Spleen (tissue), 7 donors: ENCODE measurements around the gene PBXIP1.
"Not testable (repeated sequence)": the region's sequence is repeated elsewhere in the genome, so short reads cannot be mapped to it uniquely, and the experiment has no call there.

ENCODE experiments used
- CTCF ChIP-seq, 11 experiments: fragments of 200-600 bp in 7 of 11; fragments of 450-650 bp in 4 of 11; sonication (generic) in 4 of 11; IDR thresholded peaks in 8 of 11; conservative IDR thresholded peaks in 3 of 11; 1 replicate in 7 of 11; 2 replicates in 4 of 11; pipeline versions ENCODE4 v1.4.0 to v1.8.0; 2016 to 2021; ENCODE audit warnings: antibody characterized with exemption in 11 of 11, inconsistent platforms in 4 of 11, mild to moderate bottlenecking in 1 of 11
- POLR2A ChIP-seq, 3 donors: fragments of 450-650 bp; IDR thresholded peaks; one replicate each; pipeline ENCODE4 v1.5.1; 2017; ENCODE audit warnings: antibody characterized with exemption in 3 of 3, mild to moderate bottlenecking in 1 of 3
- POLR2AphosphoS5 ChIP-seq, 3 donors: sonication (generic); formaldehyde crosslinking; IDR thresholded peaks; one replicate each; pipeline ENCODE4 v1.5.1; 2017; ENCODE audit warnings: antibody characterized with exemption in 3 of 3
- donor health status: DM: no; HTN: no; CAD: no; lungs with moderate emphysema.
- donor health status: DM: no; HTN: no; CAD: no.
- donor health status: DM: no; HTN: no; CAD: no.

DNA sequence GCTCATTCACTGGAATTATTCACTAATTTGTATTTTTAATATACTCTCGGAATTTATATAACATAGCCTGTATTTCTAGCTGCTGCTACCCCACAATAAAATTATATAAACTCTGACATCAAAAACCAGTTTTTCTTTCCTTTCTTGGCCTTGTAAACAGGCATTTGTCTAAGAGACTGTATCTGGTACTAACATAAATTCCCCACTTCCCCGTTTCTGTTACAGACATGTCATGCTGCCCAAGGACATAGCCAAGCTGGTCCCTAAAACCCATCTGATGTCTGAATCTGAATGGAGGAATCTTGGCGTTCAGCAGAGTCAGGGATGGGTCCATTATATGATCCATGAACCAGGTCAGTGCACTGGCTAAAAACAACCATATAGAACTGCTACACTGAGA, 21.9 kb upstream of the PBXIP1 start:
- not testable (repeated sequence) for TF ChIP-seq POLR2A (IDR thresholded peaks at IDR 0.05); CTCF (IDR thresholded peaks at IDR 0.05 in 8 of 11, conservative IDR thresholded peaks at IDR 0.05 in 3 of 11); POLR2AphosphoS5 (IDR thresholded peaks at IDR 0.05)
